IPS-18a (cell line): ENCODE results near the gene OR2T29.
"Not testable (repeated sequence)": the region's sequence is repeated elsewhere in the genome, so short reads cannot be mapped to it uniquely, and the experiment has no call there.

Experiments used
- H3K27ac ChIP-seq: one replicate; pipeline ENCODE4 v1.5.1; 2013; ENCODE audit warnings: low read length
- H3K27me3 ChIP-seq: one replicate; pipeline ENCODE4 v1.6.1; 2013; ENCODE audit warnings: mild to moderate bottlenecking, low read length; ENCODE audit not compliant: control insufficient read depth, insufficient read depth
- H3K36me3 ChIP-seq: one replicate; pipeline ENCODE4 v1.6.1; 2013; ENCODE audit warnings: low read depth, low read length; ENCODE audit not compliant: control insufficient read depth
- H3K4me1 ChIP-seq: one replicate; pipeline ENCODE4 v1.6.1; 2013; ENCODE audit warnings: low read depth, low read length; ENCODE audit not compliant: control insufficient read depth
- H3K4me3 ChIP-seq: one replicate; pipeline ENCODE4 v1.5.1; 2013; ENCODE audit warnings: low read length
- H3K9ac ChIP-seq: one replicate; pipeline ENCODE4 v1.6.1; 2013; ENCODE audit warnings: mild to moderate bottlenecking, low read length, moderate library complexity
- H3K9me3 ChIP-seq: one replicate; pipeline ENCODE4 v1.6.1; 2013; ENCODE audit warnings: low read depth, low read length; ENCODE audit not compliant: control insufficient read depth

Gene OR2T29

DNA sequence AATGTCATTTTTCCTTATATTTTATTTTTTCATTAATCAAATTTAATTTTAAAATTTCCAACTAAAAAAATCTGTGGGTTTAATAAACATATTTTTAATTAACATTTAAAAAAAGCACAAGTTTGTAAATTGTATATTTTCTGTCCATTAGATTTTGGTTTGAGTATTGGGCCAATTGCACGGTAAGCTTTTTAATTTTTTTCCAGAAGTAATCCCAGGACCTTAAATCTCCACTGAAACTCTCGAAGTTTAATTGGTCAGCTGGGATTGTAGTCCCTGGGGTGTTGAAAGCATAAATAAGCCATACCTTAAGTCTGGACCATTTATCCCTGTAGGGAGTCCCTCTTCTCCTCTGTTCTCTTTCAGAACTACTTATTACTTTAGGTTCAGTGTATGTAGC lies 54.8 kb downstream of the OR2T29 start, which contains the start of gene OR2G6:
TSS of gene OR2G6 (plus strand) at position 301 of the 400 bp plus-strand sequence. CDS start 13,574 bp downstream, outside the sequence.
- not testable (repeated sequence) for H3K36me3 ChIP-seq, H3K4me1 ChIP-seq, H3K9ac ChIP-seq, H3K9me3 ChIP-seq, H3K27ac ChIP-seq, H3K27me3 ChIP-seq, H3K4me3 ChIP-seq
